ENCODE measurements around the gene GXYLT1.
"Not testable (repeated sequence)": the region's sequence is repeated elsewhere in the genome, so short reads cannot be mapped to it uniquely, and the experiment has no call there.

The GXYLT1 gene

GRCh38 chr12:42091769-42092168, 52.9 kb downstream of the GXYLT1 start:
- DNase-seq = no peak

GRCh38 chr12:42090899-42091298, 53.8 kb downstream of the GXYLT1 start:
- DNase-seq = no peak

- no peak for DNase-seq
These were observed 58.6 kb downstream of the GXYLT1 start for GRCh38 chr12:42086031-42086430.

- DNase-seq = no peak
These were observed 59.1 kb downstream of the GXYLT1 start for GRCh38 chr12:42085594-42085993.

GRCh38 chr12:42084522-42084921, 60.2 kb downstream of the GXYLT1 start:
- no peak for DNase-seq

- no peak for DNase-seq
These were observed 67.7 kb downstream of the GXYLT1 start for GRCh38 chr12:42076976-42077375.

- DNase-seq = no peak
These were observed 74.6 kb downstream of the GXYLT1 start for GRCh38 chr12:42070036-42070435.

- DNase-seq = no peak
These were observed 85.5 kb downstream of the GXYLT1 start for GRCh38 chr12:42059127-42059526.

- DNase-seq = no peak
These were observed 88.5 kb downstream of the GXYLT1 start for GRCh38 chr12:42056130-42056529.

- DNase-seq = no peak
These were observed 91.2 kb downstream of the GXYLT1 start for GRCh38 chr12:42053456-42053855.

GRCh38 chr12:42048980-42049379, 95.7 kb downstream of the GXYLT1 start:
- DNase-seq = not testable (repeated sequence)

- no peak for DNase-seq
These were observed 105.1 kb downstream of the GXYLT1 start for GRCh38 chr12:42039577-42039976.

- DNase-seq = no peak
These were observed 105.5 kb downstream of the GXYLT1 start for GRCh38 chr12:42039176-42039575.

GRCh38 chr12:42031847-42032564, 112.7 kb downstream of the GXYLT1 start:
- no peak for DNase-seq
